HG02588 (cell line): ENCODE data around the gene NOL8.
A peak's percentile ranks its signal among the peaks of the same experiment; 100 is the strongest.

Source experiments
- ATAC-seq: cut with Tn5 transposase; IDR thresholded peaks from one replicate; pipeline ENCODE4 v1.9.1; 2021; ENCODE audit warnings: mild to moderate bottlenecking, moderate library complexity; ENCODE audit not compliant: unreplicated experiment

NOL8 gene

DNA sequence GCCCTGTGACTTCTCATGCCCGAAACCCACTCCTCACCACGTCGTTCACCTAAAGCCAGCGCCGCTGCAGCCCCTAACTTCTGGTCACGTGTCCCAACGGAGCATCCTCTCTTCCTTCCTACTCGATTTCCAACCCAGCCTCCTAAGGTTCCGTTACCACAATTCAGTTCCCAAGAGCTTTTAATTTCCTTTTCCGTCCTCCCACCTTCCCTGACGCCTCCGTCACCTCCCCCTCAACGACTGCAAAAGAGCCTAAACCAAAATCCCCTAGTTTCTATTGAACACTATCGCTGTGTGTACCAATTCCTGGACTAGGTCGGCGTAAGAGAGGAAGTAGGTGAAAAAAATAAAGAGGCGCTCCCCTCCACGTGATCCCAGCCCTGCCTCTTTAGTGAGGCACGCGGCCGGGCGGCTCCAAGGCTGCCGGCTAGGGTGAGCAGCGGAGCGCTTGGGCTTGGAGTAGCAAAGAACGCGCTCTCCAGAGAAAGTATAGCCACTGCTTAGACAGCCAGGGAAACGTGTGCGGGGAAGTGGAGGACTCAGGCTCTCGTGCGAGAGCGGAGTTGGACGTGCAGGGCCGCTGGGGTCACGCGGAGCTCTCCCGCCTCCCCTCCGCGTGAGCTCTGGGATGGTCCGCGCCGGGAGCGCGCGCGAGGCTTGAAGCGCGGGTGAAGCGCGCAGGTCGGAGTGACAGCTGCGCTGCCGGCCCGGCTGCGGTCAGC lies at the start of gene NOL8, which contains the start of gene CENPP:
NOL8 (minus strand) TSS at position 82 of the 722 bp plus-strand sequence. CDS start 1,189 bp downstream, outside the sequence.
CENPP (plus strand) TSS at position 685 of the 722 bp plus-strand sequence.
- ATAC-seq: peak; percentile 92

DNA sequence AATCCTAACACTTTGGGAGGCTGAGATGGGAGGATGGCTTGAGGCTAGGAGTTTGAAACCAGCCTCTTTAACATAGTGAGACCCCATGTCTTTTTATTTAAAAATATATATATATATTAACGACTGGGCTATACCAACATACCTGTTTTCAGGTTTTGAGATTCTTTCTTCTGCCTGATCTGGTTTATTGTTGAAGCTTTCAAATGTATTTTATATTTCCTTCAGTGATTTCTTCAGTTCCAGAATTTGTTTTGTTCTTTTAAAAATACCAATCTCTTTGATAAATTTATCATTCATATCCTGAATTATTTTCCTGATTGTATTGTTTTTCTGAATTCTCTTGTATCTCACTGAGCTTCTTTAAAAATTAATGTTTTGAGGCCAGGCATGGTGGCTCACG lies 48.0 kb upstream of the NOL8 start:
- no peak for ATAC-seq

DNA sequence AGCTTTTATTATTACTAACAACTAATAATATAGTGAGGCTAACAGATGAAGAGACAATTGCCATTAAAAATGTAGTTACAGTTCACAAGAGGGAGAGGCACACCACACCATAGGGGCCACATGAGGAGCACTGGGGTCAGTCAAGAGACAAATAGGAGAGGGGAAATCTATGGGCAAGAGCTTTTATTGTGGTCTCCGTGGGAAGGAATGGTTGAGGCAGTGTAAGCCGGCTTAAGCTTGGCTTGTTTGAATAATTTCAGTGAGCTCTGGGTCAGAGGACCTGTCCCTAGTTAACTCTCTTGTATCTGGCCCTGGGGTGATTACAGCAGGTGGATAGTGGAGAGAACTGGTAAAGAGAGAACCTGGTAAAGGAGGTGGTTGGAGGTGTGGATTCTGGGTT lies 43.9 kb upstream of the NOL8 start:
- no peak for ATAC-seq

DNA sequence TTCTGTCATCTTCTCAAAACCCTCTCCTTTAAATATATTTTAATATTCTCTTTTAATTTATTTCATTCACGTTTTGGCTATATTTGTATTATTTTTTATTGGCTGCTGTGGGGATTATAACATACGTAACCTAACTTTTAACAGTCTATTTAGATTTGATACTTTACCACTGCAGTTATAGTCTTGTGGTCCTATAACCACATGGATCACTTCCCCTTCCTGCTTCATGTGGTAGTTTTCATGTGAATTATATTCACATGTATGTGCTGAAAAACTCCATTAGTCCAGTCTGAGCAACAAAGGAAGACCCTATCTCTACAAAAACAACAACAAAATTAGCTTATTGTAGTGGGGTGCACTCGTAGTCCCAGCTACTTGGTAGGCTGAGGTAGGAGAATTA lies 34.9 kb upstream of the NOL8 start:
- ATAC-seq: no peak

DNA sequence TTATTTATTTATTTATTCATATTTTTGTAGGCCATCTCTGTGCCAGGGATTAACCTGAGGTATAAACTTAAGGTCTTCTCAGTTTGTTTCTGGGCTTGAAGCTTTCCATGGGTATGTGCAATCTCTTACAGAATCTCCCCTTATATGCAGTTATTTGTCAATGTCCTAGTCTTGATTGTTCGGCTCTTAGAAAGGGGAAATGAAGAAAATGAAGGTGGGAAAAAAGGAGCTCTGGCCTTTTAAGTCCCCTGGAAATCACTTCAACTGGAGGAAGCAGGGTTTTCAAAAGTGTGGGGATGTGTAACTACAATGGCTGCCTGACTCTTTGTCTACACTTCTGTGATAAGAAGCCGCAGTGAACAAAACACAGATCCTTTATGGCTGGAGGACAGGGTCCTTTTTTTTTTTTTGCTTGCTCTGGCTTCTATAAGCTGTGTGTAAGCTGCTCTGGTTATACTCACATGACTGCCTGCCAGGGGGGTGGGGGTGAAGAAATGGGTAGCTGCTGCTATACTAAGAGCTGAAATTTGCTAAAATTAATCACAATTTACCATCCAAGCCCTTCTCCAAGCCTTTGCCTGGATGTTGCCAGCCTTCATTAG lies 34.3 kb upstream of the NOL8 start:
- ATAC-seq: no peak

DNA sequence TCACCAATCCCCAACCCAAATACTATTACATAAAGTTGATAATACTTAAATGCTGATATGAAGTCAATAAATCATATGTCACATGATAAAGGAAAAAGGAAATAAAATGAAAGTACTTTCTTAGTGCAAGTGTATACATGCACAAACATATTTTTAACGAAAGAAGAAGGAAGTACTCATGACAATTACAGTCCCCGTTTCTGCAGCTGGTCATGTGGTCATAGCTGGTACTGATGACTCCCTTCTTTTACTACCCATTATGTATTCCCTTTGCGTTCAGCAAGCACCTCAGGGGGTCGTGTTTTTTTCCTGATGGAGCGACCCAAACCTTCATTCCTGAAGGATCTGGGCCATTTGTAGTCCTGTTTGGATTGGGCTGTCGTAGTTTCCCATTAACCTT lies 27.9 kb upstream of the NOL8 start:
- no peak for ATAC-seq

DNA sequence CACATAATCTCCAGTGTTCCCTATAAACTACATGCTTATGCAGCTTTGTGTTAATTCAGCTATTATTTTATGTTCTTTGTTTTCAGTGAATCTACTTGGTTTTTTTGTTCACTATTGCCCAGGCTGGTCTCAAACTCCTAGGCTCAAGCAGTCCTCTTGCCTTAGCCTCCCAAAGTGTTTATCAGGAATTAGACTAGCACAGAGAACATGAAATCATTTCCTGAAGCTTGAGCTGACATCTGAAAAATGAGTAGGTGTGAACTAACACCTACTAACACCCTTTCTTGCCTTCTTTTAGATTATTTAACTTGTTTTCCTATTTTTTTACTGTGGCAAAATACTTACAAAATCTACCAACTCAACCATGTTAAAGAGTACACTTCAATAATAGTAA lies 25.6 kb upstream of the NOL8 start:
- no peak for ATAC-seq

DNA sequence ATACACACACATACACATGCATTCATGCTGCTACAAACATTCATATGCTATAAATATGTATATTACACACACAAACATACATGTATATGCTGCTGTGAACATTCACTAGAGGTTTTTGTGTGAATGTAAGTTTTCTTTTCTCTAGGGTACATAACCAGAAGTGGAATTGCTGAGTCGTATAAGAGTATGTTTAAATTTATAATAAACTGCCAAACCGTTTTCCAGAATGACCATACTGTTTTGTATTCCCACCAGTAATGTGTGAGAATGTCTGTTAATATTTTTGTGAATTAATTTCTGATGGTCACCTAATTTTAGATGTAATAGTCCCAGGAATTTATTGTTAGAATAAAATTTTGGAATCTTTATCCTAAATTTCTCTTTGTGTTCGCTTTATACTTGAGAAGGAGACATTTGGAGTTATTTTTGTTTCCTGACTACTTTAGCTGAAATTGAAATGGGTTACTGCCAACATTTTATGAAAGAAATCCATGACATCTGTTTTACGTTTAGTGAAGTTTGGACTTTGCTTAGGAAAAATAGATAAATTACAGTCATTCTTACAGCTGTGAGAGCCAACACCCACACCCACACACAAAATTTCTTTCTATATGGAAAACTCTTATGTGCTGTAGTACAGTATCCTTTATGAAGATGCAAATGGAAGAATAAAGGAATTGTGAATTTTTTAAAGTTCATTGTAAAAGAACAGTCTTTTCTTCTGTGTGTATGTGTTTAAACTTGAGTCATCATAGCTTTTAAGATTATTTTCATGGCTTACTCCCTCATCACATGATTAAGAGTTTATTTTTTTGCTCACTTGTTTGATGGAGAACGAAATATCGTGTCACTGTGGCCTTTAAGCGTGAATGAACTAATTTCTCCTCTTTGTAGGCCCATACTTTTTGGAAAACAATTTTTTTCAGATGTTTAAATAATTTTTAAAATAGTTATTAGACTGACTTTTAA lies 24.9 kb upstream of the NOL8 start:
- ATAC-seq: no peak

DNA sequence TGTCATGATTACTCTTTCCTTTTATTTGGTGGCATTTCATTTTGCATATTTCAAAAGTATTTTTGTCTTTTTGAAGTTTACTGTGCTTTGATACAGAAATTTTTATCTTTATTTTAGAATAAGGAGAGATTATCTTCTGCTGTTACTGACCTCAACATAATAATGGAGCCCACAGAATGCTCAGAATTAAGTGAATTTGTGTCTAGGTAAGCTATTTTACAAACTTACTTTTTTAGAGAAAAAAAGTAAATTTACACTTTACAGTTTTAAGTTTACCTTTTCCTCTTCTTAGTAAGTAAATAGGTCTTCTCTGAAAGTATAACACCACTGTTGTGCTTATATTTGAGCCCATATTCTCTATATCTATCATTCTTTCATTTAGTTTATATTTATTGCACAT lies 20.4 kb upstream of the NOL8 start:
- ATAC-seq: no peak

DNA sequence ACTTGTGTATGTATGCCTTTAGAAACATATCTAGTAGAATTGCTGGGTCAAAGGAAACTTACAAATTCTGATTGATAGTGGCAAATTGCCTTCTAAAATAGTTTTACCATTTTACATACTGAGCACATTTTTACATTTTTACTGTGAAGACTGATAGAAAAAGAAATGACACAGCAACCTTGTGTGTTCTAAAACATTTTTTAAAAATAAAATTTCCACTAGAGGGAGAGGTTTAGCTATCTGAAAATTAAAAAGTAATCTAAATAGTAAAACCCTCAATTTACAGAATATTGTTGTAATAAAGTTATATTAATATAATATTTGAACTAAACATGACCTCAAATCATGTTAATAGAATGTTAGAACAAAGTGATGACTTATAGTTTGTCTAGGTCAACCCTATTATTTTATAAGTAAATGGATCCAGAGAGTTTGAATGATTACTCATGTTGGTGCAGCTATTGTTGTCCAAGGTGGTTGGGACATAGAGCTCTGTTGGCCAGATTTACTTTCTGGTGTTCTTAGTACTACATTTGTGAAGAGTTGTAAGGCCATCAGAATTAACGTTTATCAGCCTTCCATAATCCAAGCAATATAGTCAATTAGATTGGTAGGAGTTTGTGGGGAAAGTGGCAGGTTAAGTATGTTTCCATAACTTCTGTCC lies 17.8 kb upstream of the NOL8 start:
- no peak for ATAC-seq

DNA sequence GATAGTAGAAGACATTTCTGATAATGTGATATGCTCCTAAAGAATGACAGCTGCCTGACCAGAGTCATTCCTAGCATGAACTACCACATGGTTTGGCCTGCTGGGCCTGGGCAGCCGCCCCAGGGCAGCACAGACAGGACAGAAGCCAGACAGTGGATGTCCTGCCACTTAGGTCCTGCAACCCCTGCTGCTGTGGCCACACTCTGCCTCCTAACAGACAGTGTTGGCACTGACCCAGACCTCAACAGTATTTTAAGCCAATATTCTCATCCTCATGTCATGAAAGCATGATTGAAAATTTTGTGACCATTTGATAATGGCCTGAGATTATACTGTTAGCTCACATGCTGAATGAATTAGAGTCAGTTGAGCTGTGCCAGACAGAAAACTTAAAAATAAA lies 16.4 kb upstream of the NOL8 start:
- no peak for ATAC-seq

DNA sequence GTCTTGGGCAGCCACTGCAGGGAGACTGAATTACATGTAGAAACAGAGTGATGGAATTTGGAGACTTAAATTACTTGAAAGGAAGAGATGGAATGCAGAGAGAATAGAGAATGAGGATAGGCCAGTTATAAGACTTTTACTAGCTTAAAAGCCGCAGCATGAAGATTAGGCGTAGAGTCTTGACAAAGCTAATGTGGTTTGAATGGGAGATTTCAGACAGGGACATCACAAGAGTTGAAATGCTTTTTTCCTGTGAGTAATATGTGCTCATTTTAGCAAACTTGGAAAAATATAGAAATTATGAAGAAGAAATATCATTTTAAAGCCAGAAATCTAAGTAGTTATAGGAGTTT lies 8.1 kb upstream of the NOL8 start:
- no peak for ATAC-seq

DNA sequence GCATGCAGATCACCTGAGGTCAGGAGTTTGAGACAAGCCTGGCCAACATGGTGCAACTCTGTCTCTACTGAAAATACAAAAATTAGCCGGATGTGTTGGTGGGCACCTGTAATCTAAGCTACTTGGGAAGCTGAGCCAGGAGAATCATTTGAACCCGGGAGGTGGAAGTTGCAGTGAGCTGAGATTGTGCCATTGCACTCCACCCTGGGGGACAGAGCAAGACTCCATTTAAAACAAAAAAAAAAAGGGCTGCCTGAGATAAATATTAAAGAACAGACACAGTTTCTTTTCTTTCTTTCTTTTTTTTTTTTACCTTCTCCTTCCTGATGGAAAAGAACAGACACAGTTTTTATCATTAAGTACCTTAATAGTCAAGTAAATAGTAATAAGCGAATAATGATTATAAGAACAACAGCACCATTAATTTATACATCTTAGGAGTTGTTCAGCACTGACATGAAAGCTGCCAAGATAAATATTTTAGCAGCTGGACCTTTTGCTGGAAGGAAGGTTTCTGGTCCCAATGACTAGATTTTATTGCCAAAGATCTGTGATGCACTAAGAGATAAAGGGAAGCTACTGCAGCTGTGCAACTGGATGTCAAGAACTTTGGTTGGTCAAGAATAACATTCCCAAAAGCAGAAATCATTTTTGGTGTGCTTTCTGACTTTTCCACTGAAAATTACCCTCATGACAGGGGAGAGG lies 7.6 kb upstream of the NOL8 start:
- ATAC-seq: no peak

DNA sequence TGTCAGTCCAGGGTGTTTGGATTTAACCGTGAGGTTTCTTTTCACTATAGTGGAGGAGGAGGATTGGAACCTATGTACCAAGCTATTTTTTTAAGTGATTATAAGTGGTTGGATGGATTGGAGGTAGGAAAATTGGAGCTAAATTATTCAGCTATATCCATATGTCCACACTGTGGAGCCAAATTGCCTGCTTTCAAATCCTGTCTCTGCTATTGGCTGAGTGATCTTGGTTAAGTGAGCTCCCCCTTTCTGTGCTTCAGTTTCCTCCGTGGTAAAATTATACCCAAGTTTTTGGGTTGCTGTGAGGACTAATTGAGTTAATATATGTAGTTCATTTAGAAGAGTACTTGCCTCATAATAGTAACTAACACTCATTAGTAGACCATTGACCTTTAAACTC lies 3.1 kb upstream of the NOL8 start:
- ATAC-seq: no peak

DNA sequence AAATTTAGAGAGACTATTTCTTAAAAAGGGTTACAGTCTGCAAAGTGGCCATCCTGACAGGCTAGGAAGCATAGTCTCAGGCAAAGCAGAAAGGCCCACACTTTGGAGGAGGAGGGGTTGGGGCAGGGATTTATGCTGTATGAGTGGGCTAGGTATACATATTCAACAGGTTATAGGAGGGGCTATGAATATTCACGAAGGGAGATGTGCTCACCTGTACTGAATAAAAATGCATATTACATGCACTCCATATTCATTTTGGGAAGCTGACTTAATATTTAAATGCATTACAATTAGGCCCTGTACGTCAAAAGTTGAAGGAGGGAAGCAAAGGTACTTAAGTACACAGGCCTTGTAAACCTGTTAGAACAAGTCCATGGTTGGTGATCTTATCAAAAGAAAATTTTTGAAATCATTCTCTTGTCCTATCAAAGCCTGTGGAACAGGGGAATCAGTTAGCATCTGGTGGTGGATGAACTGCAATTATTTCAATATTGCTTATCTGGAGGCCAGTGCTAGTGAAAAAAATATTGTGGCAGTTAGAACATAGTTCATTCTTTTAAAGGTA lies 2.2 kb upstream of the NOL8 start:
- ATAC-seq: no peak

DNA sequence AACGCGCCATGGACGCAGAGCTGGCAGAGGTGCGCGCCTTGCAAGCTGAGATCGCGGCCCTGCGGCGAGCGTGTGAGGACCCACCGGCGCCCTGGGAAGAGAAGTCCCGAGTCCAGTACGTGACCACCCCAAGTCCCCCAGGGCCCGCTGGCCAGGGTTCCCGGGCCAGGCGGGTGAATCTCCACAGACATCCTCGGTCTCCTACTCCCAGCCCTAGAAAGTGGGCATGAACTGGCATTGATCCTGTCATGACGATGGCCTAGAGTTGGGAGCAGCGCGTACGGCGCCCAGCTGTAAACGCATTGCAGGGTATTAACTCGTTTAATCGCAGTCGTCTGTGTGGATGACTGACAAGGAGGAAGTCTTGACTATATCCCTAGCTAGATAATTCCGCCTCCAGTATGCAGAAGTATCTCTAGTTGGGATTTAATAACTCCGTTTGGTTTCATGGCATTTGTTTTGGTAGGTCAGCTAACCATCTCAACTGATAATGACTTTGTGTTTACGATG lies 896 bp upstream of the NOL8 start:
- ATAC-seq: no peak

DNA sequence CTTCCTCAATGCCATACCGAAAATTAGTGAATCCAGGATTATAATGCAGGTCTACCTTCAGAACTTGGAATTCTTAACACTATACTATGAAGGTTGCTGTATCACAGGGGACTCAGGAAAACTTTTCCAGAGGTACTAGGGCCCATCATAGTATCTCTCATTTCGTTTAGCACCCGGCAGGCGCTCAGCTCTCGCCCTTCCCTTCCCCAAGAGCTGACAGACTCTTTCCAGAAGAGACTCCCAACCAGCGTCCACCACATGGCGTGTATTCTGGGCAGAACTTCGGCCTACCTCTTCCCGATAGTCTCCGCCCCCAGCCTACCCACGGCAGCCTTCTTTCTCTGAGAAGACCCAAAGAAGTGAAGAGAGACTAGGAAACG lies 271 bp downstream of the NOL8 start:
- peak; percentile 9 for ATAC-seq

DNA sequence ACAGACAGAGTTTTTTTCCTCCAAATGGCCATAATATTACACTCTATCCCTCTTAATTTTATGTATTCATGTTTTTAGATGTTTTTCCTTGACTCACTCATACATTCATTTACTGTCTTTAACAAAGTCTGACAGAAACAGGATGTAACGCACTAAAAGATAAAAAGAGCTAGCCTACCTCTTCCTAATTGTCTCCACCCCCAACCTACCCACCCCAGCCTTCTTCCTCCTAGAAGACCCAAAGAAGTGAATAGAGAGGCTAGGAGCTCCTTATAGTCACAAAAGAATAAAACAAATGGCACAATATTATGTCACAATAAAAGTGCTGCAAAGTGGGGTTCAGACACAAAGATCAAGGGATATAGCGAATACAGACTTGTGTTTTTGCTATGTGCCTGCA lies 719 bp downstream of the NOL8 start:
- ATAC-seq: no peak

DNA sequence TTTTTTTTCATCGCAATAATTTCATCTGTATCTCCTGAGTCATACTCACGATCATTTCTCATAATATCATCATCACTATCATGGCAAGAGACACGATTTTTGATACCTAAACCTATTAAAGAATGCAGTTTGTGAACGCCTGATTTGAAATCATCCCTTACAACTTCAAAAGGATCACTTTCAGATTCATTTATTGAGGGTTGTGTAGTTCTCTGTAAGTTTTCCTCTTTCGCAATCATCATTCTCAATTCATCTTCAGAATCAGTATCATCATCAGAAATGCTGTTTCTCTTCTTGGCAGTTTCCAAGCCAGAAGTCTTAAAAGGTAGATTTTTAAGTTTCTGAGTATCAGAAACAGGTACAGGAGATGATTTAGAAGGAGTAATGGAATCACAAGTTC lies 9.7 kb downstream of the NOL8 start:
- ATAC-seq: no peak

DNA sequence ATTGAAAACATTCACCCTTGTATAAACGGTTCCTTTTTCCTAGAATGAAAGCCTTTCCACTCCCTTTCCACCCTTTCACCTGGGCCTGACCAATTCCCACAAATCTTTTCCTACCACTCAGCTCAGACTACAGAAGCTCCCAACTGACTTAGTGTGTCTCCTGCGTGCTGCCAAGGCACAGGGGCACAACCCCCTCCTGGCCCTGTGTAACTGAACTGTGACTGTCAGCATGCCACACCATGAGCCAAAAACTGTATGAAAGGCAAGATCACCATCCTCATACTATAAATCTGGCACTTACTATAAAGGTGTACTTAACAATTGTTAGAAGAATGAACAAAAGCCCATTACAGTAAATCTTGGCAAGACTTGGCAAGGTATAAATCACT lies 11.5 kb downstream of the NOL8 start:
- no peak for ATAC-seq
